GM21381 (cell line): ENCODE measurements around the gene DCHS1.
A peak's percentile ranks its signal among the peaks of the same experiment; 100 is the strongest.

Source experiments
- ATAC-seq: cut with Tn5 transposase; IDR thresholded peaks from one replicate; pipeline ENCODE4 v1.9.1; 2021; ENCODE audit warnings: mild to moderate bottlenecking, moderate library complexity; ENCODE audit not compliant: unreplicated experiment

DCHS1 gene

GRCh38 chr11:6674219-6674597 lies 18.6 kb upstream of the DCHS1 start:
- no peak for ATAC-seq

GRCh38 chr11:6673523-6674218 lies 18.1 kb upstream of the DCHS1 start:
- ATAC-seq = no peak

GRCh38 chr11:6671991-6672390 lies 16.4 kb upstream of the DCHS1 start:
- no peak for ATAC-seq

- no peak for ATAC-seq
Measured at GRCh38 chr11:6670202-6670830, 14.7 kb upstream of the DCHS1 start.

GRCh38 chr11:6667733-6668374 lies 12.2 kb upstream of the DCHS1 start:
- peak; percentile 56 for ATAC-seq

- ATAC-seq = no peak
Measured at GRCh38 chr11:6666302-6667183, 10.9 kb upstream of the DCHS1 start.

GRCh38 chr11:6664551-6664950 lies 8.9 kb upstream of the DCHS1 start:
- ATAC-seq = no peak

- ATAC-seq = no peak
Measured at GRCh38 chr11:6663794-6664469, 8.3 kb upstream of the DCHS1 start.

- no peak for ATAC-seq
Measured at GRCh38 chr11:6660712-6661111, 5.1 kb upstream of the DCHS1 start.

GRCh38 chr11:6658647-6659046 lies 3.0 kb upstream of the DCHS1 start:
- ATAC-seq = no peak

- ATAC-seq = no peak
Measured at GRCh38 chr11:6657346-6657745, 1.7 kb upstream of the DCHS1 start.

- no peak for ATAC-seq
Measured at GRCh38 chr11:6656936-6657335, 1.3 kb upstream of the DCHS1 start.

GRCh38 chr11:6656584-6656915 lies 941 bp upstream of the DCHS1 start:
- ATAC-seq = no peak

- ATAC-seq = no peak
Measured at GRCh38 chr11:6655020-6655789, 404 bp downstream of the DCHS1 start.

GRCh38 chr11:6654281-6655019 lies 1.2 kb downstream of the DCHS1 start:
- ATAC-seq = no peak

- no peak for ATAC-seq
Measured at GRCh38 chr11:6653656-6654055, 2.0 kb downstream of the DCHS1 start.

- no peak for ATAC-seq
Measured at GRCh38 chr11:6653097-6653496, 2.5 kb downstream of the DCHS1 start.

- ATAC-seq = no peak
Measured at GRCh38 chr11:6652182-6652581, 3.4 kb downstream of the DCHS1 start.

- ATAC-seq = no peak
Measured at GRCh38 chr11:6650980-6651379, 4.6 kb downstream of the DCHS1 start.
